HG03103 (cell line): ENCODE data around the gene TFIP11.

ENCODE experiments used
- ATAC-seq: cut with Tn5 transposase; IDR thresholded peaks from one replicate; pipeline ENCODE4 v1.9.1; 2021; ENCODE audit warnings: low read depth; ENCODE audit not compliant: unreplicated experiment

The TFIP11 gene

DNA sequence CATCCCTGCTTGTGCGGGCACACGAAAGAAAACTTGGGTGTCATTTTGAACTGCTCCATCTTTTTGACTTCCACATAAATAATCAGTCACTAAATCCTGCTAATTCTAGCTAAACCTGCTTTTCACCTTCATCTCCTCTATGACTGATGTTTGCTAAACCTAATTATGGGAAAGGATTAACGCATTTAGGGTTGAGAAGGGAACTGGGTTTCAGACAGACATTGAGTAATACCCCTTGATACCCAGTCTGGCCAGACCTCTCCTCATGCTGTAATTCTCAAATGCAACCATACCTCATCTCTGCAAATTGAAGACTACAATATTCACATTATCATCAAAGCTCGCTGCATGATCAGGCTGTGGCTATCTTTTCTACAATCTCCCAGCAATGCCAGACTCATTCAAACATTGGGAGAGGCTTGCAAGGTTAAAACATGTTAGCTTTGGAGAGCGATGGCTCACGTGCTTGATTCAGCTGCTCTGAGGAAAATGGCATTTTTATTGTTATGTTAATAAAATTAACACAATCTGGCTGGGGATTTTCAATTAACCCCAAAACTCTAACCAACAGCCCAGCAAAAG is 31.1 kb downstream of the TFIP11 start:
- ATAC-seq = no peak

DNA sequence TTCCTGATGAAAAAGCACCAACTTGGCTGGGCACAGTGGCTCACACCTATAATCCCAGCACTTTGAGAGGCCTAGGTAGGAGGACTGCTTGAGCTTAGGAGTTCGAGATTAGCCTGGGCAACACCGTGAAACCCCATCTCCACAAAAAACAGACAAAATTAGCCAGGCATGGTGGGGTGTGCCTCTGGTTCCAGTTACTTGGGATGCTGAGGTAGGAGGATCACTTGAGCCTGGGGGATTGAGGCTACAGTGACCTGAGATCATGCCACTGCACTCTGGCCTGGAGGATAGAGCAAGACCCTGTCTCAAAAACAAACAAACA is 31.7 kb downstream of the TFIP11 start:
- no peak for ATAC-seq

DNA sequence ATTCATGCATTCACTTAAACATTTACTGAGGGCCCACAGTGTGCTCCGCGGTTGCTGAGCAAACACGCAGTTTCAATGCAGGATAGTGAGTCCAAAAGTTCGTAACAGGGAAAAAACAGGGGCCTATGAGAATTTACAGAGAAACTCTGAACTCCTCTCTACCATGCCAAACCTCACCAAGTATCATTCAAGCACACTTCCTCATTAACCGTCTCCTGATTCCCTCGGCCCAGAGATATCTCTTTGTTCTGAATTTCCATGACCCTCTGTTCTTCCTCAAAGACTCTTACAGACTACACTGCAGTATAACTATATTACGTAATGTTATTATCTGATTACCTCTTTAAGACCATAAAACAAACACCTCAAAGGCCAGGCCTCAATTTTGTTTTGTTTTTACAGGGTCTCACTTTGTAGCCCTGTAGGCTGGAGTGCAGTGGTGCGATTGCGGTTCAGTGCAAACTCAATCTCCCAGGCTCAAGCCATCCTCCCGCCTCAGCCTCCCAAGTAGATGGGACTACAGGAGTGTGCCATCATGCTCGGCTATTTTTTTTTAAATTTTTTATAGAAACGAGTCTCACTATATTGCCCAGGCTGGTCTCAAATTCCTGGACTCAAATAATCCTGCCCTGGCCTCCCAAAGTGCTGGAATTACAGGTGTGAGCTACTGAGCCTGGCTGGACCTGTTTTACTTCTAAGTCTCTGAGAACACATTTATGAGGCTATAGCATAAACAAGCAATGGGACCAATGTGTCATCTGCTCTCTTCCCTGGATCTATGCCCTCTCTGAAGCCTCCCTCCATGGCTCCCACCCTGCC is 32.3 kb downstream of the TFIP11 start:
- ATAC-seq = no peak

DNA sequence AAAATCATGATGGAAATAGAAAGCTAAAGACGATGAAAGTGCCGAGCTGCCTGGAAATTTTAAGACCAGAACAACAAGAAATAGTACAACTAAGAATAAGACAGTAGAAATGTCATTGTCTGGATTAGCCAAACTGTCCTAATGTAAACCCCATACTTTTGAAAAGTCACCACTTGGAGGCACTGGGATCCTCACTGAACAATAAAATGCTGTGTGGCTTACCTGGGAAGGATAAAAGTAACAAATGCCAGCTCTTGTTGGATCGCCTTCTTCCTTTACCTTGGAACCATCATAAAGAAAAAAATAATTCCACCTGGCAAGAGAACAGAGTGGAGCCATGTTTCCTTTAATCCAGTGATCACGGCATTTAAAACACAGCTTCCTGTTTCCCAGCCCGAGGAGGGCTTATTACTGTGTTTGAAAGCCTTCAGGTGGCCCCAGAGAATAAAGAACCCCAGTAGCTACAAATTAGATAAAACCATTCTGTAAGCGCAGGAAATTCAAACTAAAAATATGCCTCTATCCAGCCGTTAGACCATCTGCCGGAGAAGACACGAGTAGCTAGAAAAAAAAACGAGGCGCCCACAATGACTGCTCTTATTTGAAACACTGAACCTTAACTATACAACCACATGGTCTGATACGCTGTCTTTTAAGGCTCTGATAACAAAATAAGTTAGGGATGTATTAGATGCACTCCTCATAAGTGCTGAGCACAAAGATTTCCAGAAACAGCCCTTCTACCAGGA is 33.1 kb downstream of the TFIP11 start:
- ATAC-seq = no peak

DNA sequence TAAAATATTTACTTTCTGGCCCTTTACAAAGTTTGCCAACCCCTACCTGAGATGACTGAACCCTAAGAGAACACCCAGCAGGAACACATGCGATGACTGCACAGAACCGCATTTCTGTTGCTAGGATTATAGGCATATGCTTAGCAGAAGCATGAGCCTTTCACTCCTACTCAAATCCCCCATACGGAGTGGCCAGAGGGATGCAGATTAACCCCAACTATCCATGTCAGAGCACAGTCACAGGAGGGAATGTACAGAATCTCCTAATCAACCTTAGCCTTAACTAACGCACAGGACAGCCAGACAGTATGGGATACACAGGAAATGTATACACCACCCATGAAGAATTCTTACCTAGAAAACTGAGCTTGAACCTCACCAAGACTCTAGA is 34.9 kb downstream of the TFIP11 start:
- ATAC-seq = no peak

DNA sequence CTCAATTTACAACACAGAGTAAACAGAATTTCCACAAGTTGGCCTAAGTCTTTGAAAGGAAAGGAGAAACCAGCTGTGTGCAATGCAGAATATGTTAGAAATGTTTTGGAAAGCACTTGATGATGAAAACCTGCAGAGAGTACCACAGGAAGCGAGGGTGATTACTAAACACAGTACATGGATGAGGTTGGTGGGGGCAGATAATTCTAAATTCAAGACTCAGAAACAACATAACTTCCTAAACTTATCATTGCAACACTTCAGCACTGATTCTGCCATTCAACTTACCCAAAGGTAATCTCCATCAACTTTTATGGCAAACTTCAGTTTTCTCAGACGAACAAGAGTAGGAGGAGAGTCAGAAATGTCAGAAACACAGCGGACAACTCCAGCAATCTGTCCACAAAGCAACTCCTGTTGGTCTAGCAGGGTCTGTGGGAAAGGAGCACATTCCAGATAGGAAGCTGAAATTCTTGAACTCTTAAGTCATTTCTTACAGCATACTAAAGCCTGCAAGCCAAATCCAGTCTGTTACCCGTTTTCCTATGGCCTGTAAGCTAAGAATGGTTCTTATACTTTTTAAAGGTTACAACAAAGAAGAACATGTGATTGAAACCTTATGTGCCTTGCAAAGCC is 35.5 kb downstream of the TFIP11 start:
- no peak for ATAC-seq

DNA sequence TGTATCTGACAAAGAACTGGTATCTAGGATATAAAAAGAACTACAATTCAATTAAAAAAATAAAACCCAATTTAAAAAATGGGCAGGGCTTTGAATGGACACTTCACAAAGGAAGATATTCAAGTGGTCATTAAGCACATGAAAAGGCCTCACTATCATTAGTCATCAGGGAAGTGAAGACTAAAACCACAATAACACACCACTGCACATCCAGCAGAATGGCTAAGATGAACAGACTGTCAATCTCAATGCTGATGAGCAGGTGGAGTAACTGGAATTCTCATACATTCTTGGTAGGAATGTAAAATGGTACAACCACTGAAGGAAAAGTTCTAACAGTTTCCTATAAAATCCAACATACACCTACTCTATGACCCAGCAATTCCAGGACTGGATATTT is 37.6 kb downstream of the TFIP11 start:
- ATAC-seq = no peak

DNA sequence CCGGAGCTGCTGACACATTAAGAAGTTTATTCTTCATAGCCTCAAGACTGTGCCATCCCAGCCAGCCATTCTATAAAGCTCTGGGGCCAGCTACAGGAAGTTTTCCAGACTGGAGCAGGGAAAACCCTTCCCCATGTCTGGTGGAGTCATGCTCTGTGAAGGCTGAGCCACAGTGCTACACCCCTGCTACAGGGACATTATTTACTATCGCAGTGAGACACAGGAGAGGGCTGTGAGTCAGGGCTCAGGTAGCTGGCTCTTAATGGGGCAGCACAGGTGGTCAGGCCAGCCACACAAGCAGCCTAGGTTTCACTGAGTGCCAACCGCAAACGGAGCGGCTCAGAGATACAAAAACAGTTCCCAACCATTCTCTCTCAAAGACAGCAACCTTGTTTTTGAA is 40.8 kb downstream of the TFIP11 start:
- no peak for ATAC-seq

DNA sequence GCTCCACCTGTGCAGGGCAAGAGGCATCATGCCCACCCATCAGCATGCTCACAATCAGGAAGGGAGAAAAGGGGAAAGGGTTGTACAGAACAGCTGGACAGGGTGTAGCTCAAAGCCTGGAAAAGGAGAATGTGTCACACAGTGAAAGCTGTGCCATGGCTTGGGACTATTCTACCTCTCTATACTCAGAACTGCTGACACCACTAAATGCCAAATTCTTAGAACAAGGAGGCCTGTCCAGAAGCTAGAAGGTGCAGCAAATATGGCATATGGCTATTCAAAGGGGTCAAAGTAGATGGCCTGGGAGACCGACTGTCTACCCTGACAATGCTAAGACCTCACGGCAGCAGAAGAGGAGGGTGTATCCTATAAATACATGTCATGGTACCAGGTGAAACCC is 41.5 kb downstream of the TFIP11 start:
- no peak for ATAC-seq

DNA sequence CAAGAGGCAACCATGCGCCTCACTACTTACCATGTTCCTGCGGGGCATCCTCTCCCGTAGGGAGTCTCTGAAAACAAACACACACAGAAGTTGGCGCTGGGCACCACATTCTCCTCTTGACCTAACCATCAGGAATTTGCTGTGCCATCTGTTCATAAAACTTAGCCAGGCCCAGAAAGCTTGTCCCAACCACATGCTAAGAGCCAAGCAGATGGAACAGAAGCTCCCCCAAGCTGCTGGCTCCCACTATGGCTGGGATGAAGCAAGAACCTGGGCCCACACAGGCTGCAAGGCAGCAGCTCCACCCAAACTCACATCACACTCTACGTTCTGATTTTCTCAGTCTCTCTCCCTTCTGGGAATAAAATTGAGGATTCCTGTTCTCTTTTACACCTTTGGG is 46.1 kb downstream of the TFIP11 start:
- no peak for ATAC-seq

DNA sequence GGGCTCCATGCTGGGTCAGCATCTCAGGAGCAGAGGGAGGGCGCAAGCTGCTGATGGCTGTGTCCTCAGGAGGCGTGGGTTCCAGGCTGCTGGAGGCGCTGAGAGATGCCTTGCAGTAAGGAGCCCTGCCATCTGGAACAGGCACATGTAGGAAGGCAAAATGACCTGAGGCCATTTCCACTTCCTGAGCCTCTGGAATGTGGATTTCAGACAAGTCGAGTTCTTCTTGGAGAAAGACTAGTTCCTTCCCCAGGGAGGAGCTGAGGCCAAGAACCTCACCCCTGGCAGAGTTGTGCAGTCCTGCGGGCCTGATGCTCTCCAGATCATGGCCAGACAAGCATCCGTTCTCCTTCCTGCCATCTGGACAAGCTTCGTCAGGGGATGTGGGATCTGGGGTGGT is 48.0 kb downstream of the TFIP11 start:
- ATAC-seq = no peak

DNA sequence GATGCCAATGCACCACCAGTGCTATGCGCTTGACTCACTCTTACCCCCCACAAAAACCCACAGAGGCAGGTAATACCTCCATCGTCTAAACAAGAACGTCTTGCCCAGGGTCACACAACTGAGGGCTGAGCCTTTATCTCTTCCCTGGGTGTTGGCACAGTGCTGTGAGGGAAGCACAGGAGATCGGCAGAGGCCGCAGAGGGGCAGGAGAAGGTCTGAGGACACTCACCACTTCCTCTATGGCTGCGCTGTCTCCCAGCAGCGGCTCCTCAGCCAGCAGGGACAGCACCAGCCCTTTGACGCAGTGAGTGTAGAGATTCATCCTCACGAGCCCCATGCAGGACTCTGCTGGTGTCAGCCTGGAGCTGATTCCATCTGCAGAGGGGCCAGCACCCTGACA is 48.6 kb downstream of the TFIP11 start:
- no peak for ATAC-seq

DNA sequence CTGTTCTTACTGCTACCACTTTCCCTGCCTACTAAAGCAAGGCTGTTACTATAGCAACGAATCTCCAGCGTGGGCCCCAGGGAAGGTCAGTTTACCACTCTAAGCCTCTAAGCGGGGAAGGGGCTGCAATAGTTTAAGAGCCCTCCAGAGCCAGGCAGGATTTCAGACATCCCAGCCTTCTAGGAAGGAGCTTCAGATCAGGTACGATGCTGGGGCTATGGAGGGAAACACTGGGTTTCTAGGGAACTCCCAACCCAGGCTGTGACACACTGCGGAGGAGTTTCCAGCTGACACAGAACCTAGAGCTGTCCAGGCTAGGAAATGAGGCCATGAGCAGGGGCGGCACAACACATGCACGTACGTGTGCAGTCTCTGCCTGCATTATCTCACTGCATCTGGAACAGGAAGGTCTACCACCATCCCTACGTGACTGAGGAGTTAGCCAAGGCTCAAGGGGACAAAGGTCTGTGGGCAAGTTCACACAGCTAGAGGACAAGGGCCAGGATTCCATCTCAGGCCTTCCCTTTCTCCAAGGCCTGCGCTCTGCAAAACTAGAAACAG is 49.1 kb downstream of the TFIP11 start:
- ATAC-seq = no peak

DNA sequence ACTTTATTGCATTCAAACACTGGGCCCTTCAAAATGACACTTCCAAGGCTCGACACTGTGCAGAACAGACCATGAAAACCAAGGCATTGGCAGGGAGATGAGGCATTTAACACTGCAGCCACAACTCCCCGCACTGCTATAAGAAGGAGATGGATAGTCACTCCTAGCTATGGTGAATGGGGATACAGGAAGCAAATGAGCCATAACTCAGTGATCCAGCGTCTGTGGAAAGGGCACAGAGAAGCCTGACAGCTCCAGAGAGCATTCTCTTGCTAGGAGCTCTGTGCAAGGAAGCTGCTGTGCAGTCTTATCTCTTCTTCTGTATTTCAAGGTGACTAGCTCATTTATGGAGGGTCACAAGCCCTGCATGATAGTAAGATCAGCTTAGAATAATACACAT is 49.6 kb downstream of the TFIP11 start:
- ATAC-seq = no peak

DNA sequence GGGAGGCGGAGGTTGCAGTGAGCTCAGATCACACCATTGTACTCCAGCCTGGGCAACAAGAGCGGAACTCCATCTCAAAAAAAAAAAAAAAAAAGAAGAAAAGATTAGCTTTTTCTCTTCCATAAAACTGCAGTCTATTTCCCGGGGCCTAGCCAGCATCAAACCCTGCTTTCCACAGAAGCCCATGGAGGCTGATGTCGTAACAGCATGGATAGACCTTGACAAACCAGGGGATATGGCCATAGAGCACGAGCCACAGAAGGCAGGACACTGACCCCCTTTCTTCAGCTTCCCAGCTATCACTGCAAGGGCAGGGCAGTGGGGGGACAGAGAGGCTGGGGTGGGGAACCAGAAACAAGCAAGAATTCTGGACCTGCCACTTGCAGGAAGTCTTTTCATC is 50.2 kb downstream of the TFIP11 start:
- no peak for ATAC-seq

DNA sequence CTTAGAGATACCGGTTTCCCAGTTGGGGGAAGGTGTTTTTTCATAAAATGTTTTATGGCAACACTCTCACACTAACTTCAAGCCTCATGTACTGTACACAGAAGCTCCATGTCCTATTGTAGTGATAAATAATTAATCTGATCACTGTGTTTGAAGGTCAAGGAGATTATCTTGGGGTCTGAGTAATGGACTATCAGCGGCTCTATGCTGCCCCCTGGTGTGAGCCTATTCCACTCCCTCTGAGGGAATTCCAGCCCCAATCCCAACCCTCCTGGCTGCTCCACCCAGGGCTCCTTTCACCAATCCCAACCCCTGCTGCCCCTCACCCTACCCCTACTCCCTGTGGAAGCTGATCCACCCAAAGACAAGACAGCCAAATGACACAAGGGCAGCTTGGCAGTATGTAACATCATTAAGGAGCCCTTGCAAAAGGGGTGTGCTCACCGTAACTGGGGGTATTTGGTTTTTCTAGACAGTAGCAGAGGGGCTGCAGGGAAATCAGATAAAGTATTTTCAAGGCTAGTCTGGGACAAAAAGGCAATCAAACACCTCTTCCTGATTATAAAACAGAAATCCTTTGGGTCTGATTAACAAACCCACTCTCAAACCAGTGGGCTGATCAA is 51.0 kb downstream of the TFIP11 start:
- ATAC-seq = no peak

DNA sequence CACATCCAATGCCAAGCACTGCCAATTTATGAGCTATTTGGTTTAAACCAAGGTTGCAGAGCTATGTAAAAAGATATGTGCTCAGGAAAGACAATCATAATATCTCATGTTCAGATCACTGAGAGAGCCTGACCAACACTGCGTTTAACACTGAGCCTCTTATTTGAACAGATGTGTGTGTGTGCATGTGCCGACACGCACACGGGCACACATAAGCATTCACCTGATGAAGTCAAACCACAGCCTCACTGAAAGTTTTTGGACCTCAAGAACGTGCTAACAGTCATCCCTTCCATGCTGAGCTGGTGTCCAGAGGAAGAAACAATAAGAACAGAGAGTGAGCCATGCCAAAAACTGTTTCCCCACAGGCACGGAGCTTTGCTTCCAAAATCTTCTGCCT is 52.1 kb downstream of the TFIP11 start:
- no peak for ATAC-seq

DNA sequence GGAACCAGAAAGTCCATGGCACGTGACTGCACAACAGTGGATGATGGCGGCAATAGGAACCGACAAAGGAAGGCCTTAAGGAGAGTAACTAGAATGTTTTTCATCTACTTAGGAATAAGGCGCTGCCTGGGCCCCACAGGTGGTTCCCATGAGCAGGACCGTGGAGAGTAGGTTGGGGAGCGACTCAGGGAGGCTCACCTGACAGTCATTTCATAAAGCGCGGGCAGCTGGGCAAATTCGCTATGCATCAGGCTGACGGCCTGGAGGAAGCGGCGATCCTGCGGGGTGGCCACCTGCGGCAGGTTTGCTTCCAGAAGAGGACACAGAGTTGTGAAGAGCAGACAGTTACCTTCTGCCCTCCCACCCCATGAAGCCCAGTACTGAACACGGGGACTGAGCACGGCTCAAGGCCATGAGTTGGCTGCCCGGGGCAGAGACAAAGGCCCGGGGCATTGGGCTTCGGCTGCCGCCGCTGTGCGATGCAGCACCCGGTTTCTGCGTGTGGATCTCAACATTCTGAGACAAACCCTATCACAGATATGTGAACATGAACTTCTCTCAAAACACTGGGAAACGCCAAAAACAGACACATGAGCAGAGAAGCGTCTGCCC is 54.5 kb downstream of the TFIP11 start:
- ATAC-seq = no peak

DNA sequence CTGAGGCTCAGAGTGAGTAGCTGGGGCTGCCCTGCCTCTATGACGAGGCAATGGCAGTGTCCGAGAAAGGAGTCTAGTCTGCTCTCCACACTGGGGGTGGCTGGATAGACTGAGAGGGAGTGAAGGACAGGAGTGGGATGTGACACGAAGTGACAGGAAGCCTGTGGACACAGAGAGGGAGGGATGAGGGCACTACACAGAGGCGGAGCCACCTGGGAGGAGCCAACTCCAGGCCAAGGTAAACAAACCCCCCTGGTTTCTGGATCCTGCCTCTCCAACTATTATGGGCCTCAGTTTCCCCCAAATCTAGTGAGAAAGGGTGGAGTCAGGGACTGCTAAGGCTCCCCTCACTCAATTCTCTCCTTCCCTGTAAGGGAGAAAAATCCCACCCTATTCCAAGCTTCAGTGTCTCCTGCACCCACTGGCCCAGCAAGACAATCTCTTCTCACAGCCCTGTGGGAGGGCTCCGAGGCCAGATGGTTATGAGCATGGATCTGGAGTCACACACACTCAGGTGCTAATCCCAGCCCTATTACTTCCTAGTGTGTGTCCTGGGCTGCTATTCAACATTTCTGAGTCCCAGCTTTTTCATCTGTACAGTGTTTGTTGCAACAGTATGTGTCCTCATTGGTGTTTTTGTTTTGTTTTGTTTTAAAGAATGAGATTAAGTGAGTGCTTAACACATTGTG is 58.3 kb downstream of the TFIP11 start:
- no peak for ATAC-seq

DNA sequence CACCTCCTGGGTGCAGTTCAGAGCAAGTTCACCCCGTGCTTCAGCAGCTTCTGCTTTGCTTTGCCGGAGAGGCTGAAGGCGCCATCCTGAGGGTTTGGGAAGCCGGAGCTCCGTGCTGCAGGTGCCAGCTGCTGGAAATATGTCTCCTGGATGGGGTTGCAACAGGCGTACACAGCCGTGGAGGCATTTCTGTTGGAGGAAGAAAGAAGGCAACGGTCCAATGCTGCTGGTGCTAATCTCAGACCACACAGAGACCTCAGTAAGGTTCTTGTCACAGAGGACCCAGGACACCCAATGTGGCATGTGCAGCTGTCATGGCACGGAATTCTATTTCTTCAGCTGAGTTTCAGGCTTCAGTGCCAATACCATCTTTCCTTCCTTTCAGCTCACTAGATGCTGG is 59.1 kb downstream of the TFIP11 start:
- no peak for ATAC-seq
